ENCODE results near the gene MLLT10. TPM values are rescaled to one million over a fixed set of nuclear protein-coding genes. Genes with fewer than 3 reads are reported as not detected.

MLLT10 gene
- total and polyA plus RNA-seq, 10 of the 15 experiments (the other 5 are each of a cell fraction or from before 2014, with no cell fraction given): 8.7 to 61.1 (median 28.5) TPM

MicroRNAs encoded within 50 kb of the gene (microRNA counts, 767-probe panel; counts per million panel counts)
- microRNA hsa-miR-1915-3p: 55.3 counts per million

Small RNA genes within 50 kb of the gene (microRNA-seq; reads per million reads assigned to microRNA genes)
- gene MIR1915: not detected

Small RNA genes within 50 kb of the gene (small RNA-seq; reads per million reads assigned to genes)
- gene MIR1915: not detected
- gene RN7SKP219: not detected
- gene RNU6-1141P: not detected
- not detected for gene RNU6-306P

Other genes starting within 250 kb of the MLLT10 start
- 0.23 and 0.98 TPM in 2 replicates for gene SKIDA1, start 8.6 kb upstream of the MLLT10 start, total RNA-seq (2014; rRNA removed)
- 0.28 and 0.45 TPM in 2 replicates for gene SKIDA1, start 8.6 kb upstream of the MLLT10 start, total RNA-seq (2014; rRNA removed; fragmentation: Illumina TruSeq; extraction: Trizol)
- gene SKIDA1, start 8.6 kb upstream of the MLLT10 start, total RNA-seq (2021): 0.13 and 0.72 TPM in 2 replicates
- 0.04 and 0.05 TPM in 2 replicates for gene SKIDA1, start 8.6 kb upstream of the MLLT10 start, polyA plus RNA-seq (2011; rRNA removed)
- 0.26 and 0.65 TPM in 2 replicates for gene SKIDA1, start 8.6 kb upstream of the MLLT10 start, polyA plus RNA-seq (2014; fragmentation: Illumina TruSeq; extraction: Trizol)
- gene SKIDA1, start 8.6 kb upstream of the MLLT10 start, polyA plus RNA-seq (2014; fragmentation: Nextera tagmentation; extraction: Ambion mirVana): under 1 TPM; 0.08 to 0.29 TPM
- 0.53 and 0.90 TPM in 2 replicates for gene SKIDA1, start 8.6 kb upstream of the MLLT10 start, polyA plus RNA-seq (2014; rRNA removed)
- gene SKIDA1, start 8.6 kb upstream of the MLLT10 start, polyA plus RNA-seq (2016; fragmentation: Nextera tagmentation; extraction: Ambion mirVana): under 1 TPM; 0.63 to 0.78 TPM

All from GM12878 (cell line).